ENCODE measurements around the gene TMEM163.

The TMEM163 gene

DNA sequence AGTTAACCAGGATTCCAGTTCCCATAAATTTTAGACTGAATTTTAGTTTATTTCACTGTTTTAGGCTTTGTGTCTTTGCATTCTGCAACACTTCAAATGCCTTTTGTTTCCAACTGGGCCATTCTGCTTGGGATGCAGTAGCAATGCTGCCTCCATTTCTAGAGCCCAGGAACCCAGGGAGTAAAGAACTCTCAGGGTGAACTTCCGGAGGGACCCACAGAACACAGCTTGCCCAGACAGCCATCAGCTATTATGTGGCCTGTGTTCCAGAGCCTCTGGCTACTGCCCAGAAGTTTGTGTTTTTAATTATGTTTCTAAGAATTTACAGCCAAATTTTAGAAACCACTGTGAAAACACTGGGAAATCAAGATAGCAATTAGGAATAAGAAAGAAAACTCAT, 145.1 kb downstream of the TMEM163 start:
- no peak for DNase-seq

DNA sequence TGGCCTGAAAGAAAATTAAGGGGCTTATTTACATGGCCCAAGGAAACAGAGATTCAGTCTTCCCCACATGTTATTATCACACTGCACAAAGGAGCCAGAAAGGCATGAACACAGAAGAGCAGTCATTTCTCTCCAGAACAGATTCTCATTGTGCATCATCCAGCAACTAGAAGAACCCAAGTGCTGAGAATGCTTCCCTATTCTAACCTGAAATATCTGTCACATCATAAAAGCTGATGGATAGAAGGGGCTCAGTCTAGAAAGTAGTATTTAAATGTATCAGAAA, 145.8 kb downstream of the TMEM163 start:
- DNase-seq, result no peak

DNA sequence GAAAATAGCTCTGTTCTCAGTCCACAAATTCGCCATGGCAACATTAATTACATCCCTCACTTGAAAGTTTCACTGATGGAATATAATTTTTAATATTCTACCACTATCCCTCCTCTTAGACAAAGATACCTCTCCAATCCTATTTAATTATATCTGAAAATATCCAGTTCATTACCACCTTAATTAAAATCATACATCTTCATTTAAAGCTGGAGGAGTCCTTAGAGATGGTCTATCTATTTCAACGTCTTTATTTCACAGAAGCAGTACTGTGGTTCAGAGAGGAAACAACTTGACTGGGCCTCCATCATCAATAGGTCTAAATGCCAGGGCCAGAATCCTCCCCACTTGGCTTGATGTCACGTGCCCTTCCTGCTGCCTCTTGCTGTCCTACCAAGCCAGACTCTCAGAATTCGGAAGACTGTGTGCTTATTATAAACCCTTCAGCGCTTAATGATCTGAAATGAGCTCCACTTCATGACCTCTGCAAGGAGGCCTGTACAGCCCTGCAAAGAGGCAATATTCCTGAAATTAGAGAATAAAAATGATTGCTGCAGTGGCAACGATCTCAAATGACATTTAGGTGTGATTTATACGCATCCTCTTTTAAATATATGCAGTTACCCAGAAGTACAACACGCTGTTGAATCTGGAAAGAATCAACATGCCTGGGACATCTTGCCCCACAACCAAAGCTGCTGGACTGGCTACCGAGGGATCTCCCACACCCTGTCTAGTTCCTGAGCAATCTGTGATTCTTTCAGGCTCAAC, 146.3 kb downstream of the TMEM163 start:
- DNase-seq, result no peak

DNA sequence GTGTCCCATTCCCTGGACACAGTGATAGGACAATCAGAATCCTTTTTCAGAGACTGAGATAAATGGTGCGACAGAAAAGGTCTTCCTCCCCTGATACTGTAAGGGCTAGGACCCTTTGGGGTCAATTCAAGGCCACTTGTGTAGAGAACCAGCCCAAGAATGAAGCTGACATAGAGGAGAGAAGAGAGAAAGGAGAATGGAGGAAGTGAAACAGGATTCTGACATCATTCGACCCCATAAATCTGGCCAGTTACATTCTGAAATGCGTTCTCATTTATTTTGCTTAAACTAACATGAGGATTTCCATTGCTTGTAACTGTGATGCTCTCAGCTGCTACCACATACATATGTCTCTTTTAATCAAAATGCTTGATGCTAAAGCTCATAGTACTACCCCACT, 148.1 kb downstream of the TMEM163 start:
- no peak for DNase-seq

DNA sequence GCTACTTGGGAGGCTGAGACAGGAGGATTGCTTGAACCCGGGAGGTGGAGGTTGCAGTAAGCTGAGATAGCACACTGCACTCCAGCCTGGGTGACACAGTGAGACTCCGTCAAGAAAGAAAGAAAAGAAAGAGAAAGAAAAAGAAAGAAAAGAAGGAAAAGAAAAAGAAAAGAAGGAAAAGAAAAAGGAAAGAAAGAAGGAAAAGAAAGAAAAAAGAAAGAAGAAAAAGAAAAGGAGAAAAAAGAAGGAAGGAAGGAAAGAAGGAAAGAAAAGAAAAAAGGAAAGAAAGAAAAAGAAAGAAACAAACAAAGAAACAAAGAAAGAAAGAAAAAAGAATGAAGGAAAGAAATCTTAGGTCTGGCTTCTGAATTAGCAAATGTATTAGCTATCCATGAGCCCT, 150.4 kb downstream of the TMEM163 start:
- DNase-seq, result no peak

DNA sequence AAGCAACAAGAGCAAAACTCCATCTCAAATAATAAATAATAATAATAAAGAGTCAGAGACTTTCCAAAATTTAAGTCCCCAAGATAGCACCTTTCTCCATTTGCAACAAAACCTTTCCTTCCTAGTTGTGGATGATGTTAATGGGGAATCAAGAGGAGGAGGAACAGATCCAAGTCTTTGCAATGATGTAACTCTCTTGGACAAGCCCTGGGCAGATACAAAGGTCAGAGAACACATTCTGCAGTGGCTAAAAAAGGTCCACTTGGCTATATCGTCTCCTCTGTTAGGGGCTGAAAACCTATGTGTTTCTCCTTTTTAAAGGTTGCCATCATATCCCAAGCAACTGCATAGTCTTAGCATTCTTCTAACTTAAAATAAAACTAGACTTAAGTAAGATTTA, 151.1 kb downstream of the TMEM163 start:
- DNase-seq, result no peak

DNA sequence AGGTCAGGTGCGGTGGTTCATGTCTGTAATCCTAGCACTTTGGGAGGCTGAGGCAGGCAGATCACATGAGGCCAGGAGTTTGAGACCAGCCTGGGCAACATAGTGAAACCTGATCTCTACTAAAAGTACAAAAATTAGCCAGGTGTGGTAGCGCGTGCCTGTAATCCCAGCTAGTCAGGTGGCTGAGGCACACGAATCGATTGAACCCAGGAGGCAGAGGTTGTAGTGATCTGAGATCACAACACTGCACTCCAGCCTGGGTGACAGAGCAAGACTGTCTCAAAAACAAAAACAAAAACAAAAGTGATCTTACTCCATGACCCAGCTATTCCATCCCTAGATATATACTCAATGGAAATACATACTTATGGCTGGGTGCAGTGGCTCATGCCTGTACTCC, 153.8 kb downstream of the TMEM163 start:
- peak; percentile 83 for DNase-seq

DNA sequence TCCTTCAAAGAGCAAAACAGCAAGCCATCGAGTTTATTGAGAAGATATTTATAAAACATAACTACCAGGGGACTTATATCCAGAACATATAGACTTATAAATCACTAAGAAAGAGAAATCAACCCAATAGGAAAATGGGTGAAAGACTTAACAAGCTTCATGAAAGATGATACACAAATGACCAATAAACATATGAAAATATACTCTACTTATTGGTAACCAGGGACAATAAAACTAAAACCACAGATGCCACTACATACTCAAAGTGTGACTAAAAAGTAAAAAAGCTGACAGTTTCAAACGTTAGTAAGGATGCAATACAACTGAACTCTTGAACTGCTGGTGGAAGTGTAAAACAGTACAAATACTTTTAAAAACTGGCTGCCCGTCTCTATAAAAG, 154.3 kb downstream of the TMEM163 start:
- DNase-seq, result no peak

DNA sequence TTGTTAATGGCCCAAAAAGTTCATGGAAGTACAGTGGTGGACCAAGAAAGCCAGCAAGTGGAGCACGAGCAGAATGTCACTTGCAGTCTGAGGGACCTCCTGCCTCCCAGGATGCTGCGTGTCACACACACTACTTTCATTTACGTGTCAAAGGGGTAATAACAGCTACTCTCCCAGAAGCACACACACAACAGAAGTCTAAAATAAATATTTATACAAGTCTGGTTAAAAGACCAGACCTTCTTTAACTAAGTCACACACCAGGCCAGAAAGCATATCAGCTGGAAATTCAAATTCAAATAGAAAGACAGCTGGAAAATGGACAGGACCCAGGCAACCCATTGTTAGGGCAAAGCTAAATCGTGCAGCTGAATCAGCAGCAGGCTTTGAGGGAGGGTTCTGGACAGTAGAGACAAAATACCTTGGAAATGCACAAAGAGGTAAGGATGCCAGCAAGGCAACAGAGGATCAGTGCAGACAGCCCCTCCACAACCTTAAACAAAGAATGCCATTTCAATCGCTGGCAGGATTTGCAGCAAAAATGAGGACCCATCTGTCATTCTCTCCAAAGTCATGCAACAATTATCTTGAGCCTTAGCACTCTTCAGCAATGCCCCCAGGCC, 160.5 kb downstream of the TMEM163 start:
- peak; percentile 57 for DNase-seq

DNA sequence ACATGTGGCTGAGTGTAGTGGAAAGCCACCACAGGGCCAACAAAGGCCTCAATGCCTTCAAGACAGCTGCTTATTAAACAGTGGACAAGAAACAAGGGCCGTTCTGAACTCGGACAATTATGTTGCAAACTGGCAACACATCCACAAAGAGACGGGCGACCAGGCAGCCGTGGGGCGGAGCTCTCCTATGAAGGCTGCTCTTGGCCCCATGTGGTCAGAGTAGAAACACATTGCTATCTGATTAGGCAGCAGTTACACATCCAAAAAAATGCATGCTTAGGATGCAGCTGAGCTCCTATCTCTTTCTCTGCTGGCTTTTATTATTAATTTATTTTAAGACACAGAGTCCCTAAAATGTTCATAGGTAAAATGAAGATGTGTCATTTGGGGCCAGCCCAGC, 163.4 kb downstream of the TMEM163 start:
- DNase-seq, result no peak

DNA sequence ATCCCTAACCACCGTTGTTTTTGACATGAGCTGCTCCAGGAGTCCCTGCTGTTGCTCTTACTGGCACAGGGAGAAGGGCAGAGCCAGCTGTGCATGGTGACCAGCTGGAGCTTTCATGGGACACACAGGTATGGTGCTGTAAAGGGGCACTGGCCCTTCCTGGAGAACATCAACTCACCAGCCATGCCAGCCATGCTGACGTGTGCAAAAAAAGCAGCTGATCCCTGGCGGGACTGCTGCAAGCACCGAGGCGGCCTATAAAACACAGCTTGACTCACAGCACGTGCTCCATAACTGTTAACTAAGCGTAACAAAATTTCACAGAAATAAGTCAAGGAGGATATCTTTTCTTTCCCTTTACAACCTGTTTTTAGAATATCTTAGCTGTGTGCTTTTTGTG, 165.1 kb downstream of the TMEM163 start:
- no peak for DNase-seq

DNA sequence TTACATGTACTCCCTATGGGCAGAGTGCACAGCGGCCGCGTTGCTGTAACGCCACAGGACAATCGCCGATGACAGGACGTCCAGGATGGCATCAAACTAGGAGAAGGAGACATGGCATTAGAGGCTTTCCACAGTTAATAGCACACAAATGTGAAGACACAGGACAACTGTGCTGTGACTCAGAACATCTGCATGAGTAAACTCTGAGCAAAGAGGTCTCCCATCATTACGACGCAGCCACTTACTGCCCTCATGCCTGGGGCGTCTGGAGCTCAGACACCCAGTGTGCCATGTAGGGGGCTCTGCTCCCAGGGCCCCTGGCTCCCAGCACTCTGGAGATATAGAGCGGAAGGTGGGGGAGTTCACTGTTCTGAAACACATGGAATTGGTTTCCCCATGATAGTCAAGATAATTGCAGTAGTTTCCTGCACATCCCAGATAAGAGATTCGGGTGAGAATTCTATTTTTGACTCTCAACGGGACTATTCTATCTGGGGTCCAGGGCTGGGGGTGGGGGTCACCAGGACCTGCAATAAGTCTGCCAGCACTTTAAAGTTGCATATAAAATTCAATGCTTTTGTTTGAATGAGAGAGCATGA, 168.1 kb downstream of the TMEM163 start:
- no peak for DNase-seq

DNA sequence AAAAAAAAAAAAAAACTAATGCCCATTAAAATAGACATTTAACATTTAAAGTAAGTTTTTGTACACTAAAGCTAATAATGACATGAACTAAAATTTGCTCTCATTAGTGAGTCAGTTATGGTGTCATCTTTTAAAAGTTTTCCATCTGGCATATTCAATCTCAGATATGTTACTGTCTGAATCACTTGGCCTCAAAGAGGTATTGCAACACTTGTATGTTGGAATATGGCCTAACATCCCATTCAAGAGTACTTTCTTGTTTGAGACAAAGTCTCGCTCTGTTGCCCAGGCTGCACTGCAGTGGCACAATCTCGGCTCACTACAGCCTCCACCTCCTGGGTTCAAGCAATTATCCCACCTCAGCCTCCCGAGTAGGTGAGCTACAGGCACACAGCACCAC, 169.7 kb downstream of the TMEM163 start:
- DNase-seq, result no peak

DNA sequence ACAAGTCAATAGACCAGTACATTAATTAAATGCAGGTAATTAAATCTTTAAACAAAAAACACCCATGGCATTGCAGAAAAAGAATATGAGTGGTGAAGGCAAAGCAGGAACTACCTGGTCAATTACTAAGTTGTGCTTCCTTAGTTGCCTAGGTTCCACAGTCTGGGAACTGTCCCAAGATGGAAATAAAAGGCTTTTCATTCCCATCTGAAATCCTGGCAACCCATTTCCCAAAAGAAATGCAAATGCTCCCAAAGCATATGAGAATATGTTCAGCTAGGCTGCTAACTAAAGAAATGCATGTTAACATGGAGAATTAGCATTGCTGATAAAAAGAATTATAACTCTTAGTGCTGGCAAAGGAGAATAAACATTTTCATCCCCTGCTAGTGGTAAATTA, 177.8 kb downstream of the TMEM163 start:
- DNase-seq, result no peak

DNA sequence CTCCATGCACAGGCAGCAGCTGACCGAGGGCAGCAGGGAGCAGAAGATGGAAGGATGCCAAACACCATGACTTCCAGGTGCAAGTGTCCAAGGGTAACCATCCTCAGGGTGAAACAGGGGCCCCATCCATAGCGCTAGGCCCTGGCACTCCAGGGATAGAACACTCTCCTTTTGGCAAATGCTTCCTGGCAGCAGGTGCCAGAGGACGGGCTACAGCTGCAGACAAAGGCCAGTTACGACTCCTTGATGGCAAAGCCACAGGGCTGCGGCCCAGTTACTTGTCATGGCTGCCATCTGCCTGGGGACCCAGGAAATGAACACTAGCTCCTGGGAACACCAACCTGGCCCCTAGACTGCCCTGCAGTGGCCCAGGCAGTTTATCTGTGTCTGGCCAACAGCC, 178.8 kb downstream of the TMEM163 start:
- DNase-seq, result no peak

DNA sequence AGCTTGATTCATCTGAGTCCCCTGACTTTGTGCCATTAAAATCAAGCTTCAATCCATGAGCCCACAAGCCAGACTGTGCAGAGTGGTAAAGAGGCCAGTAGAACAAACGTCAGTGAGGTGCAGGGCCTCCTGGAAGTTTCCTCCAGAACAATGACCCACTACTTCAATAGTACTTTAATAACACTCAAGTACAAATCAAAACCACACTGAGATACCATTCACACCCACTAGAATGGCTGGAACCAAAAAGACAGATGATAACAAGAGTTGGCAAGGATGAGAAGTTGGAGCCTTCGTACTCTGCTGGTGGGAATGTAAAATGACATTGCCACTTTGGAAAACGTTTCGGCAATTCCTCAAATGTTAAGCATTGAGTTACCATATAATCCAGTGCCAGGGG, 181.1 kb downstream of the TMEM163 start:
- DNase-seq, result no peak

DNA sequence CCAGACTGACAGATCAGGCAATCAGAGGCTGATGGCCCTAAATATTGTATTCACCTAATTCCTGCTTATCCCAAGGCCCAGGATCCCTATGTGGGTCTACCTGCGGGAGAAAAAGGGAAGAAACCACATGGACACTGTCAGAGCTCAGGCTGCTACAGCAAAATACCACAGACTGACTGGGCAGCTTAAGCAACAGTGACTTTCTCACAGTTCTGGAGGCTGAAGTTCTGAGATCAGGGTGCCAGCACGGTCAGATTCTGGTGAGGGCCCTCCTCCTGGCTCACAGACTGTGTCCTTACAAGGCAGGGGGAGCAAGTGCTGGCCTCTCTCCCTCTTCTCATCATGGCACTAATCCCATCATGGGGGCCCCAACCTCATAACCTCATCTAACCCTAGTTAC, 181.7 kb downstream of the TMEM163 start:
- no peak for DNase-seq

DNA sequence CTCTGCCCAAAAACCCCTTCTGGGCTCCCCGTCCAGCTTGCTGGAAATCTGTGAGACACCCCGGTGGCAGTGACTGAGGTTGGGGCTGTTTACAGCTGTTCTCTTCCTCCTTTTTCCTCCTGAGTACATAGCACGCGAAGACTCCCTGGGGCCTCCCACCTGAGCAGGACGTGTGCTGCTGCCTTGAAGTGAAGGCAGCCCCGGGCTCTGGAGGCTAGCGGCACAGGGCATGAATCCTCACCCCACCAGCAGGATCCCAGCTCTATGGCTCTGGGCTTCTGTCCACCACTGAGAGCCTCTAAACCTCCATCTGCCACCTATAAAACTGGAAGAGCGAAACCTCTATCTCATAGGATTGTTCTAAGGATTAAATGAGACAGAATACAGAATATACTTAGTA, 182.5 kb downstream of the TMEM163 start:
- DNase-seq, result peak; percentile 44

DNA sequence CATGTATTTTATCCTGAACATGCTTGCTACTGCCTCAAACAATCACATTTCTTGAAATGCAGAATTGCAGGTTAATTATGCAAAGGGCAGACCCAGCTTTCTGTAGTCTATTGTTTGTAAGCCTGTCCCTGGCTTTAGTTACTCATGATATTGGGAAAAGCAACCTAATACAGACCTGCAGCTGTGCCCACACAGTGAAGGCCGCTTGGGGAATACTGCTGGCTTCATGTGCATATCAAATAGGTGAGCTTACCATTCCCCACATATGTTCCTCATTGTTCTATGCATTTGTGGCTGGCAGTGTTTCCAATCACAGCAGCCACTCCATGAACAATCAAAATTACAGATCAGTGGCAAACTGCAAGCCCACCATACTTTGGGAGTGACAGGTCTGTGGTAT, 186.3 kb downstream of the TMEM163 start:
- peak; percentile 96 for DNase-seq

DNA sequence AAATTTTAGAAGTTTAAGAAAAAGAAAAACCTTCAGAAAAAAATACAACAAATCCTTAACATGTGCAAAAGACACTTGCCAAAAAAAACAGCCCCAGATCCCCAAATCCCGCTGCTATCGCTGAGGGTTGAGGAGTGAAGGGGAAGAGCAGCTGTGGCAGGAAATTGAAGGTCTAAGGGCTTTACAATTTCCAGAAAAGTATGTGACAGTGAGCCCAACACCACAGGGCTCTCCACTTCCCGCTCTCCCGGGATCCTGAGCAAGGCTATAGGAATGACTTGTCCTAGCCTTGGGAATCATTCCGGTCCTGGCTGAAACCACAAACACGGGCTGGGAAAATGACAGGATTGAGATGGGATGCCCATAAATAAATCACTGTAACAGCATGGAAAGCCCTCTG, 191.4 kb downstream of the TMEM163 start:
- no peak for DNase-seq

DNA sequence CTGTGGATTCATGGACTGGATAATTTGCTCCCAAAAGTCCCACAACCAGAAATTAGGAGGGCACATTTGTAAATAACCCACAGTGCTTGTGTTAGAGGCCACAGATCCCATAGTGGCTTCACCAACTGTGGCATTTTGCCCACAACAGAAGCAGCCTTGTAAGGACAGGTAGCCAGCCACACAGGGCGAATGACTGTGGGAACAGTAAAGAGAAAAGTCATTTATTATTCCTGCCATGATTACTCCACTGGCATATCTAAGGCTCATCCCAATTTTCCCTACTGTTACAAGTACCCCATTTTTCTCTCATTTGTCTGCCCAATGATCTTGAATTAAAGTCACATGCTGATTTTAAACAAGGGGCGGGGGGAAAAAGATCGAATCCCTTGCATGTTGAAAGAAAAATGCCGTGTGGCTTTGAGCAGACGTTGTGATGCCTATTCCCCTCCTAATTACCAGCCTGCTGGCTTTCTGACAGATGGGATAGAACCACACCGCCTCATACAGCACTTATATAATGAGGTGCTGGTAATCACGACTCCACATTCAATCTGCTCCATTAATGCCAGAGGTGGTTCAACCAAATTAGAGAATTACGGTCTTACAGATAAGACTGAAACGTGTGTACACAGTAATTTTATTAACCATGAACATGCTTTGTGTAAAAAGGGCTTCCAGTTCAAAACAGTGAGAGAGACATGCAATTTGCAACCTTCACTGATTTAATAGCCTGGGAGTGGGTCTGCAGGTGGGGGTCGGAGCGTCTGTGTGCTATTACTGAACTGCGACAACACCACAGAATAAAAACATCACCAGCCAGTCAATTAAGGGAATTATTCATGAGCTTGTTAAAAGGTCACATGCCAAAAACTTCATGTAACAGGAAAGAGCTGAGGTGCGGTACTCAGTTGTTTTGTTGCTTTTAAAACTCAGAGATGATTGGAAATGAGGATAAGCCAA, 196.0 kb downstream of the TMEM163 start:
- DNase-seq, result peak; percentile 99

DNA sequence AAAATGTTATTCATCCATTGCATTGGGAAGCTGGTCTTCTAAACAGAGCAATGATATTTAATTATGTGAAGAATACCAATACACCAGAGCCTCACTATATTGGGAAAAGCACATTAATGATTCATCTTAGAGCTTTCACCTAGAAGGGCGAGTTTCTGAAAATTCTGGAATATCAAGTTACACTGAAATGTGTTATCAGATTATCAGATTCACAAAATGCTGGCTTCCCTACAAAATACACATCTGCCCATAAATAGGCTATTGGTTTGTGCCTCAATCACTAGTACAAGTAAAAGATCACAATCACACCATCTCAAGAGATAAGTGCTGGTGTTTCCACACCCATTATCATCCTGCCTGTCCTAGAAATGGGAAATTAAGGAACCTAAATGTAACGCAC, 200.7 kb downstream of the TMEM163 start:
- peak; percentile 67 for DNase-seq

DNA sequence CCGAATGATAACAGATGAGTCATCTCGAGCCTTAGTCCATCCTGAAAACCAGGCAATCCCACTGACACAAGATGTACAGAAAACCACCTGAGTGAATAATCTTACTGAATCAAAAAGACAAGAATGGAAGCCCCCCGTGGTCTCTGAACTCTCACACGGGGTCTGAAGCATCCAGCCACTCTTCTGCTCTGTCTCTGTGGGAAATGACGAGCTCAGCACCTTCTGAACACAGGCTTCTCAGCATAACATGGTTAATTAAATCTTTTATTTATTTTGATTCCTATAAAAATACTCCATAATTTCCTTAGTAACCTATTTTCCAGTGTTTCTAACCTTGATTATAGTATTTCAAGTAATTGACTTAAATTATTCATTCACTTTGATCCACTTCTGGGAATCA, 203.7 kb downstream of the TMEM163 start:
- DNase-seq, result no peak

DNA sequence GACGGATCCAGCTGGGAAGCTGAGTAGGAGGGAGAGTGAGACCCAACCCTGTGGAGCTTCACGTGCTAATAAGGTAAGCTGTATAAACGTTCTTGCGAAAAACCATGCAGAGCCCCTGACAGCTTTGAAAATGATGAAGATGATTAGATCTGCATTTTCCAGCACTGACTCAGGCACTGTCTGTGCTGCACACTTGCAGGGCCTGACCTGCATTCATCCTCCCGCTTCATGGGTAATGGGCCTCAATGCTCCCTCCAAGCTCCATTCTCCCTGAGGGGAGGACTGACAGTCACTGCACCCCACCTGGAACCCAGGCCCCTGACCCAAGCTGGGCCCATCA, 205.4 kb downstream of the TMEM163 start:
- no peak for DNase-seq
